Cardiac septum (tissue), 1 donor: ENCODE results near the gene BANP. TPM values are rescaled to one million over a fixed set of nuclear protein-coding genes. Genes with fewer than 3 reads are reported as not detected.
"Not testable (repeated sequence)": the region's sequence is repeated elsewhere in the genome, so short reads cannot be mapped to it uniquely, and the experiment has no call there.

ENCODE experiments used
- DNase-seq: peaks from one replicate; pipeline ENCODE4 v3.0.0-alpha.2; 2020; ENCODE audit warnings: low spot score
- intact Hi-C: fragments of 100-400 bp; cut with DNase I; formaldehyde crosslinking; loops from one replicate; pipeline ENCODE4 v1.14.0; 2022
- long read RNA-seq: library from polyadenylated mRNA; unstranded; transcript quantifications from one replicate; pipeline ENCODE4 v2.0.0, GENCODE V29; 2021
- total RNA-seq: library from RNA; stranded (reverse); fragmentation: NEBNext Ultra II Directional; extraction: Animal tissue kit (Norgen Biotek cat#: 25700); gene quantifications from one replicate; pipeline ENCODE4 v1.2.1, GENCODE V29; 2021
- donor health status: DM: no; HTN: no; CAD: no.

BANP gene, protein sequence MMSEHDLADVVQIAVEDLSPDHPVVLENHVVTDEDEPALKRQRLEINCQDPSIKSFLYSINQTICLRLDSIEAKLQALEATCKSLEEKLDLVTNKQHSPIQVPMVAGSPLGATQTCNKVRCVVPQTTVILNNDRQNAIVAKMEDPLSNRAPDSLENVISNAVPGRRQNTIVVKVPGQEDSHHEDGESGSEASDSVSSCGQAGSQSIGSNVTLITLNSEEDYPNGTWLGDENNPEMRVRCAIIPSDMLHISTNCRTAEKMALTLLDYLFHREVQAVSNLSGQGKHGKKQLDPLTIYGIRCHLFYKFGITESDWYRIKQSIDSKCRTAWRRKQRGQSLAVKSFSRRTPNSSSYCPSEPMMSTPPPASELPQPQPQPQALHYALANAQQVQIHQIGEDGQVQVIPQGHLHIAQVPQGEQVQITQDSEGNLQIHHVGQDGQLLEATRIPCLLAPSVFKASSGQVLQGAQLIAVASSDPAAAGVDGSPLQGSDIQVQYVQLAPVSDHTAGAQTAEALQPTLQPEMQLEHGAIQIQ
- 18.4 TPM for total RNA-seq
- long read RNA-seq, partial matches to known transcripts, result 3 of 38 reads
- long read RNA-seq, other reads (novel, unspliced or antisense), result 29 of 38 reads

GRCh38 chr16:87950765-87951551, at the start of gene BANP:
Gene BANP (plus strand): TSS chr16:87951434. CDS start chr16:87975116, 23,682 bp downstream.
- peak; percentile 99 for DNase-seq
- intact Hi-C loops, result no loop called here

DNA sequence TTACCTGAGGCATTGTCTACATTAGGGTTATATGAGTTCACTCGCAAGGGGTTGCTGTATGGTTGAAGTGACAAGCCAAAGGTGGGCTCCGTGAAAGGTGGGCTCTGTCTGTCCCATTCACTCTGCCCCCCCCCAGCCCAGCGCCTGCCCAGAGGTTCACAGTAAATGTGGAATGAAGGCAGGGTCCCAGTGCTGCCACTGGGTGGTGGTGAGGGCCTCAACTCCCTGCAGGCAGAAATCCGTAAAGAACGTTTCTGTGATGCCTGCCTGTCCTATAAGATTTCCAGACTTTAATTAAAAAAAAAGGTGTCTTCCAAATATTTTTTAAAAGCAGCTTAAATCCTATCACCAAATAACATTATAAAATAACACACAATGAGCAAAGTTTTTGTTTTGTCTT, 46.3 kb upstream of the BANP start:
- DNase-seq, result not testable (repeated sequence)
- intact Hi-C loops, result loop anchor here (5.0 kb wide), 1 partner anchor 53 kb away; no protein-coding TSS in a partner anchor

GRCh38 chr16:87905521-87905920, 45.7 kb upstream of the BANP start:
- DNase-seq, result not testable (repeated sequence)
- intact Hi-C loops, result loop anchor here (5.0 kb wide), 1 partner anchor 53 kb away; no protein-coding TSS in a partner anchor

GRCh38 chr16:87908101-87908500, 43.1 kb upstream of the BANP start:
- intact Hi-C loops, result loop anchor here (5.0 kb wide), 1 partner anchor 56 kb away; no protein-coding TSS in a partner anchor
- DNase-seq, result not testable (repeated sequence)

DNA sequence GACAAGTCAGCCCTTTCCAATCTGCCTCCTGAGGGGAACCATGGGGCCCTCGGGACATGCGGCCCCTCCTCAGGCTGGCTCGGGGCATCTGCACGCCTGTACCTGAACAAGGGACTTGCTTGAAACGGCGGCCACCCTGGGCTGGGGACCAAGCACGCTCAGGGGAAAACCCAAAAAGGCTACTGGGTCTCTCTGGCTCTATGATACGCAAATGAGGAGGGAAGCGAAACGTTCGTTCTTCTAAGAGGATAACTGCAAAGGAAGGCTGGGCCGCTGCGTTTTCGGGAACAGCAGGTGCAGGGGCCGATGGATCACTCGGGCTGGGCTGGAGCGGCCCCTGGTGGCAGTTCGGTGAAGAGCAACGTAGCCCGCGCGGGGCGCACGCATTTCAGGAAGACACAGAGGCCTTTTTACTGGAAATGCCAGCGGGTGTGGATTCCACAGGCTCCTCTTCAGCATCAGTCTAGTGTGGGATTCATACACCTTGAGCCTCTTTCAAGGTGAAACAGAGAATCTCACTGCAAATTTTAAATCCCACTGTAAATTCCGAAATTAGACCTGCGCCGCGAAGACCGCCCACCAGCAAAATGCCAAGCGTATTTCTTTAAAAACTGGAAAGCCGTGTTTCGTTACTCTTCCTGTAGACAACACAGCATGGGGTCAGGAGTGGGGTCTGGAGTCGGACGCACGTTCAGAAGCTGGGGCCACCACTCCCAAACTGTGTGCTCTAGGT, 41.9 kb upstream of the BANP start:
- peak; percentile 89 for DNase-seq
- intact Hi-C loops, result loop anchor here (1.0 to 5.0 kb wide), 2 partner anchors 57 to 130 kb away; no protein-coding TSS in a partner anchor

DNA sequence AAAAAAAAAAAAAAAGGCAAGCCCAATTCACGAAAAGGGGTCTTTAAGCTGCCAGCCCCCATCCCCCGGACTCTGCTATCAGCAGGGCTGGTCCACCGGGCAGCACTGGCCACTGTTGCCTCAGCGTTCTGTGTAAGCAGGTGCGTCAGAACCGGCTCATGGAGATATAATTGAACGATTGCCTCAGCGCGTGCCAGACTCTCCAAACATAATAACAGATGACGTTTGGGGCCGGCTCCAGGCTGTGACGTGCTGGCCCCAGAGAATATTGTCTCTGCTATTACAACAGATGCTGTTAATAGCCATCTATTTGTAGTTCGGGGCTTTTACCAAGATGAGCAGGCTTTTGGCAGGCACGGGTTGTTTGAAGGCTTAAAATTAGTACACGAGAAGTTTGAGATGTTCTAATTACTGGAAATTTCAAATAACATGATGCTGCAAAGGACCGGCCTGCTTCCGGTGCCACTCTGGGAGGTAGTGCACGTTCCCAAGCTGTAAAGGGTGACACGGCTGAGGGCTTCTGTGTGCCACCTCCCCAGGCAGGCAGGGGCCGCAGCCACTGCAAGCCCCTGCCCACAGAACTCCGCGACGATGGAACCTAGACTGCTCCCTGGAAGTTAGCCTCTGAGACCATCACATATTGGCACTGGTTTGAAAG, 40.0 kb upstream of the BANP start:
- DNase-seq, result peak; percentile 88
- intact Hi-C loops, result not testable (repeated sequence)

- DNase-seq, intact Hi-C loops: not testable (repeated sequence)
Observed at GRCh38 chr16:87912691-87913090, 38.5 kb upstream of the BANP start.

DNA sequence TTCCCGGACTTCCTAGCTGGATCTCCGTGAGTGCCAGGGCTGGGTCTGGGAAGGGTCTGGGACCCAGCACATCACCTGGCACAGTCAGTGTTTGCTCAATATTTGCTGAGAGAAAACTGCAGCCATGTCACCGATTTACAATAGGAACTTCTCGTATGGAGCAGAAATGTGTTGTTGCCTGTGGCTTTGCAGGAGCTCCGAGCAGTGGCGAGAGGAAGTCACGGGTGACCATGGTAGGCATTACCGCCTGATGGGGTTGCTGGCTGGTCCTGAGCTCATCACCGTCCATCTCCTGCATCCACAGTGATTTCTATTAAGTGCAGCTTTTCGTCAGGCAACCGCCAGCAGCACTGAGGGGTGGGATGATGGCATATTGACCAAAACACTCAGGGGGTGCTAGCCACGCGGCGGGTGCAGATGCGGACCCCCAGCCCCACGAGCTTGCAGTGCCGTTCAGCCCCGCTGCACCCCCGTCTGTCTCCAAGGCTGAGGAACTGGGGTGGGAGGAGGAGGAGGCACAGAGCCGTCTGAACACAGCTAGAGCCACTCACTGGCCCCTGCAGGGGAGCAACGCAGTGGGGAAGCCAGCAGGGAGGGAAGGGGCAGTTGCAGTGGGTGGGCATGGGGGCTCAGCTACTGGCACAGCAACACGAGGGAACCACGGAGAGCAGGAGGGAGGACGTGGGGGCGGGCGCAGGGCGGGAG, 37.1 kb upstream of the BANP start:
- intact Hi-C loops, DNase-seq: not testable (repeated sequence)

GRCh38 chr16:87914812-87915211, 36.4 kb upstream of the BANP start:
- intact Hi-C loops, result no loop called here

GRCh38 chr16:87917503-87917902, 33.7 kb upstream of the BANP start:
- no peak for DNase-seq
- intact Hi-C loops, result no loop called here

More at GRCh38 chr16:87914812-87915211, 36.4 kb upstream of the BANP start:
- DNase-seq, result no peak

DNA sequence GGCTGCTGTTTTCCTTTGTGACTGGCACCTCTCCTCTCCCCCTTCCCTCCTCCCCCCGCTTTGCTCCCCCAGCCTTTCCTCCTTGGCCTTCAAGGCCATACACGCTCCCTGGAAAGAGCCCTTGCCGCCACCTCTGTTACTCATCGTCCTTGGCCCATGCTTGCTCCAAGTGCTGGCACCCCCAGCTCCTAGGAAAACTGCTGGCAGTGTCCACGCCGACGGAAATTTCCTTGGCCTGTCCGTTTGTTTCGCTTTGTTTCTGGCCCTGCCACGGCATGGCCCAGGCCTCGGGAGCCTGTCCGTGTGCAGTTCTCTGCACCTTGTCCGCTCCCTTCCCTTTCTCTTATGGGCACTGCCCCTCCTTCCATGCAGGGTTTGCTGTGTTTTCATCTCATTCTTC, 32.9 kb upstream of the BANP start:
- intact Hi-C loops, result no loop called here
- DNase-seq, result no peak

GRCh38 chr16:87918866-87919680, 32.2 kb upstream of the BANP start:
- intact Hi-C loops, result no loop called here
- no peak for DNase-seq

- DNase-seq, result no peak
- intact Hi-C loops, result no loop called here
Observed at GRCh38 chr16:87919681-87919994, 31.6 kb upstream of the BANP start.

DNA sequence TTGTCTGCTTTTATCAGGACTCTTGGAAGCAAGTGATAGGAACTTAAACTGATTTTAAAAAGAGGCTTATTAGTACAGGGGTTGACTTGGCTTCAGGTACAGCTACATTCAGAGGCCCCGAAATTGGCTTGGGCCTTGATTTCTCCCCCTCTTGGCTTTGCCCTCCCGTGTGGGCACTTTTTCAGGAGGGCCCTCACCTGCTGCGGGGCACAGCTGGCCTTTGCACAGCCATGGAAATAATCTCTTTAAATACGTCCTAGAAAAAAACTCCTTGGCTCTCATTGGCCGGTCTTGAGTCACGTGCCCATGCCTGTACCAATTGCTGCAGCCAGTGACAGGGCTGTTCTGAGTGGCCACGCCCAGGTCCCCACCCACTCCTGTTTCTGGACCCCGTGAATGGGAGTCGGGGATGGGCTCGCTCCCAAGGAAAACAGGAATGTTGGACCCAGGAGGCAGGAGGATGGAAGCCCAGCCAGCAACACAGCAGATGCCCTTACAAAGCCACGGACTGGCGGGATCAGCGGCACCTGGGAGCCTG, 29.9 kb upstream of the BANP start:
- intact Hi-C loops, result no loop called here
- no peak for DNase-seq

- intact Hi-C loops, result no loop called here
- DNase-seq, result no peak
Observed at GRCh38 chr16:87922250-87922871, 28.9 kb upstream of the BANP start.

GRCh38 chr16:87924041-87924810, 27.0 kb upstream of the BANP start:
- no peak for DNase-seq
- intact Hi-C loops, result no loop called here
